ENCODE data around the gene SNRNP40. TPM values are rescaled to one million over a fixed set of nuclear protein-coding genes. Genes with fewer than 3 reads are reported as not detected.

Gene SNRNP40
- total RNA-seq, 2 experiments from 2014 or later, result 99.9 to 190 TPM

- ChIA-PET CTCF (ENCODE audit: unreplicated experiment) (no interaction called here), POLR2A (interaction anchor here (0.6 to 0.9 kb wide), 2 partner anchors 25 to 131 kb away, joined by 3 read pairs; no protein-coding TSS in a partner anchor)
- BruUV-seq (replicated peaks), result no TSS peak
- Histone ChIP-seq H3K4me2 (ENCODE audit: low read length) (no peak overlapping the region), H3K4me3 (ENCODE audit: low read depth, low read length, poor library complexity, severe bottlenecking) (no peak overlapping the region), H3K9me2 (ENCODE audit: insufficient read depth, low read length) (no peaks in the 10 kb centered on the region), H3K36me3 (ENCODE audit: insufficient read depth, low read length) (peaks cover 84% of the 10 kb centered on the region), H3K4me1 (ENCODE audit: insufficient read depth, low read length, poor library complexity, severe bottlenecking) (no peaks in the 10 kb centered on the region), H3K27ac (ENCODE audit: low read depth, low read length, poor library complexity, severe bottlenecking) (no peak overlapping the region), H4K20me1 (ENCODE audit: insufficient read depth, low read length) (no peaks in the 10 kb centered on the region), H3K9me3 (ENCODE audit: low read length) (no peaks in the 10 kb centered on the region), H3K79me2 (ENCODE audit: insufficient read depth, low read depth, low read length) (no peaks in the 10 kb centered on the region), H2AFZ (ENCODE audit: low read length) (no peak overlapping the region)
- intact Hi-C loops (cut with micrococcal nuclease; ENCODE audit: unreplicated experiment), result no loop called here
- no peak for DNase-seq (ENCODE audit: low spot score)
- TF ChIP-seq CTCF (conservative IDR thresholded peaks at IDR 0.05; ENCODE audit: low read length) (no peak), EZH2phosphoT487 (IDR thresholded peaks at IDR 0.05; ENCODE audit: borderline replicate concordance, low read depth, low read length) (no peak)
Measured at GRCh38 chr1:31315902-31316301, 19.3 kb upstream of the SNRNP40 start.

- no peak overlapping the region for H3K27ac ChIP-seq (ENCODE audit: low read depth, low read length, poor library complexity, severe bottlenecking)
- no peak overlapping the region for H2AFZ ChIP-seq (ENCODE audit: low read length)
- H3K4me2 ChIP-seq (ENCODE audit: low read length), result no peak overlapping the region
- TF ChIP-seq EZH2phosphoT487 (IDR thresholded peaks at IDR 0.05; ENCODE audit: borderline replicate concordance, low read depth, low read length) (no peak), CTCF (conservative IDR thresholded peaks at IDR 0.05; ENCODE audit: low read length) (no peak)
- H3K9me2 ChIP-seq (ENCODE audit: insufficient read depth, low read length), result no peaks in the 10 kb centered on the region
- no peaks in the 10 kb centered on the region for H3K4me1 ChIP-seq (ENCODE audit: insufficient read depth, low read length, poor library complexity, severe bottlenecking)
- peaks cover 3% of the 10 kb centered on the region; the same call in 1 of the 2 replicates for H4K20me1 ChIP-seq (ENCODE audit: insufficient read depth, low read length)
- H3K79me2 ChIP-seq (ENCODE audit: insufficient read depth, low read depth, low read length), result no peaks in the 10 kb centered on the region
- ChIA-PET CTCF (ENCODE audit: unreplicated experiment) (no interaction called here), POLR2A (no interaction called here)
- no peaks in the 10 kb centered on the region for H3K9me3 ChIP-seq (ENCODE audit: low read length)
- intact Hi-C loops (cut with micrococcal nuclease; ENCODE audit: unreplicated experiment), result no loop called here
- BruUV-seq (replicated peaks), result no TSS peak
- DNase-seq (ENCODE audit: low spot score), result no peak
- no peak overlapping the region for H3K4me3 ChIP-seq (ENCODE audit: low read depth, low read length, poor library complexity, severe bottlenecking)
- peaks cover 61% of the 10 kb centered on the region for H3K36me3 ChIP-seq (ENCODE audit: insufficient read depth, low read length)
Measured at GRCh38 chr1:31310198-31310597, 13.6 kb upstream of the SNRNP40 start.

GRCh38 chr1:31308036-31308435, 11.4 kb upstream of the SNRNP40 start:
- Histone ChIP-seq H3K79me2 (ENCODE audit: insufficient read depth, low read depth, low read length) (no peaks in the 10 kb centered on the region), H3K27ac (ENCODE audit: low read depth, low read length, poor library complexity, severe bottlenecking) (no peak overlapping the region), H2AFZ (ENCODE audit: low read length) (no peak overlapping the region), H3K9me2 (ENCODE audit: insufficient read depth, low read length) (no peaks in the 10 kb centered on the region), H3K4me3 (ENCODE audit: low read depth, low read length, poor library complexity, severe bottlenecking) (no peak overlapping the region), H4K20me1 (ENCODE audit: insufficient read depth, low read length) (peaks cover 3% of the 10 kb centered on the region; the same call in 1 of the 2 replicates), H3K4me2 (ENCODE audit: low read length) (no peak overlapping the region), H3K36me3 (ENCODE audit: insufficient read depth, low read length) (peaks cover 50% of the 10 kb centered on the region), H3K9me3 (ENCODE audit: low read length) (no peaks in the 10 kb centered on the region), H3K4me1 (ENCODE audit: insufficient read depth, low read length, poor library complexity, severe bottlenecking) (no peaks in the 10 kb centered on the region)
- no peak for TF ChIP-seq CTCF (conservative IDR thresholded peaks at IDR 0.05; ENCODE audit: low read length)
- no peak for TF ChIP-seq EZH2phosphoT487 (IDR thresholded peaks at IDR 0.05; ENCODE audit: borderline replicate concordance, low read depth, low read length)
- POLR2A ChIA-PET, result interaction anchor here (0.9 to 1.4 kb wide), 2 partner anchors 12 to 188 kb away, joined by 3 read pairs; no protein-coding TSS in a partner anchor
- intact Hi-C loops (cut with micrococcal nuclease; ENCODE audit: unreplicated experiment), result no loop called here
- BruUV-seq (replicated peaks), result no TSS peak
- no peak for DNase-seq (ENCODE audit: low spot score)
- CTCF ChIA-PET (ENCODE audit: unreplicated experiment), result interaction anchor here (1.1 kb wide), 1 partner anchor 10 kb away, joined by 3 read pairs; no protein-coding TSS in a partner anchor

Data from OCI-LY7 (cell line).